HCT116 (cell line): ENCODE data around the gene BRSK2. TPM values are rescaled to one million over a fixed set of nuclear protein-coding genes. Genes with fewer than 3 reads are reported as not detected.

Source experiments
- ATAC-seq: fragments of 200-7000 bp; cut with Tn5 transposase; 2 replicates; pipeline ENCODE4 v1.9.1; 2020; ENCODE audit warnings: mild to moderate bottlenecking, moderate library complexity
- BruUV-seq: library from RNA; stranded (reverse); fragments of 400-500 nt; replicated peaks from 2 replicates; lab custom pipeline; 2021; lab: Mats Ljungman, UMichigan
- CTCF ChIA-PET: fragments of 300-600 bp; sonication (Branson Sonifier 250); formaldehyde crosslinking; loops from one replicate; lab custom pipeline; 2021; ENCODE audit warnings: antibody characterized with exemption; lab: Charles Lee
- POLR2A ChIA-PET: fragments of 300-600, 350-600 bp; sonication (Branson Sonifier 250); formaldehyde crosslinking; loops from one replicate; lab custom pipeline; 2021; ENCODE audit warnings: antibody characterized with exemption; lab: Charles Lee
- RAD21 ChIA-PET, 2 experiments: fragments of 300-600 bp; sonication (Branson Sonifier 250); formaldehyde crosslinking; loops; one replicate each; lab custom pipeline; 2023; ENCODE audit warnings: low total read pairs in 2 of 2; ENCODE audit not compliant: uncharacterized antibody in 2 of 2, unreplicated experiment in 2 of 2, low non-redundant PET in 1 of 2; lab: Charles Lee
- DNase-seq: peaks from one replicate; pipeline ENCODE4 v3.0.0-alpha.2; 2010; ENCODE audit warnings: low read depth, low spot score
- H2AFZ ChIP-seq: fragments of 200-600 bp; shearing (Covaris generic), sonication (generic); 2 replicates; pipeline ENCODE4 v1.6.1; 2017; ENCODE audit warnings: low read depth, mixed run types, mixed read lengths, antibody characterized with exemption, low read length; ENCODE audit not compliant: poor library complexity, severe bottlenecking
- H3K27ac ChIP-seq: 2 replicates; pipeline ENCODE4 v1.5.1; 2012; ENCODE audit warnings: low read depth, low read length
- H3K27me3 ChIP-seq: fragments of 200-600 bp; sonication (generic); 2 replicates; pipeline ENCODE4 v1.6.1; 2016; ENCODE audit warnings: mixed run types, low read length, mixed read lengths; ENCODE audit not compliant: insufficient read depth
- H3K36me3 ChIP-seq, 2 experiments: fragments of 200-500 bp in 1 of 2; fragments of 200-600 bp in 1 of 2; sonication (Bioruptor generic) in 1 of 2; sonication (generic) in 1 of 2; 2 replicates each; pipeline versions ENCODE4 v1.5.1 to v1.6.1; 2014 to 2016; ENCODE audit warnings: low read length in 2 of 2, inconsistent platforms in 1 of 2, mixed read lengths in 1 of 2, mixed run types in 1 of 2; ENCODE audit not compliant: insufficient read depth in 2 of 2, control insufficient read depth in 1 of 2
- H3K4me1 ChIP-seq, 2 experiments: fragments of 200-600 bp in 1 of 2; sonication (generic) in 1 of 2; 2 replicates each; pipeline versions ENCODE4 v1.5.1 to v1.6.1; 2012 to 2017; ENCODE audit warnings: low read length in 2 of 2, inconsistent platforms in 1 of 2, mild to moderate bottlenecking in 1 of 2, mixed read lengths in 1 of 2, mixed run types in 1 of 2, moderate library complexity in 1 of 2; ENCODE audit not compliant: insufficient read depth in 2 of 2, control insufficient read depth in 1 of 2
- H3K4me2 ChIP-seq: fragments of 200-600 bp; sonication (generic); 2 replicates; pipeline ENCODE4 v1.6.1; 2017; ENCODE audit warnings: mixed run types, low read length, mixed read lengths
- H3K4me3 ChIP-seq, 2 experiments: fragments of 200-600 bp in 1 of 2; sonication (generic) in 1 of 2; replicated peaks in 1 of 2; 2 replicates each; pipeline ENCODE4 v1.5.1; 2011 to 2016; ENCODE audit warnings: low read length in 2 of 2, control low read depth in 1 of 2, low read depth in 1 of 2, mild to moderate bottlenecking in 1 of 2, mixed read lengths in 1 of 2, mixed run types in 1 of 2
- H3K79me2 ChIP-seq: fragments of 200-600 bp; sonication (generic); 2 replicates; pipeline ENCODE4 v1.6.1; 2017; ENCODE audit warnings: mild to moderate bottlenecking, mixed run types, low read length, moderate library complexity, mixed read lengths; ENCODE audit not compliant: insufficient read depth
- H3K9ac ChIP-seq: fragments of 200-600 bp; sonication (generic); 2 replicates; pipeline ENCODE4 v1.6.1; 2016; ENCODE audit warnings: low read length, mixed read lengths
- H3K9me2 ChIP-seq: fragments of 200-600 bp; sonication (generic), shearing (Covaris generic); 2 replicates; pipeline ENCODE4 v1.6.1; 2017; ENCODE audit warnings: mixed run types, mild to moderate bottlenecking, moderate library complexity; ENCODE audit not compliant: insufficient read depth
- H3K9me3 ChIP-seq, 2 experiments: fragments of 200-500 bp in 1 of 2; fragments of 200-600 bp in 1 of 2; sonication (Bioruptor generic) in 1 of 2; sonication (generic) in 1 of 2; 2 replicates each; pipeline ENCODE4 v1.6.1; 2014 to 2017; ENCODE audit warnings: low read length in 2 of 2, mixed read lengths in 2 of 2, inconsistent platforms in 1 of 2, low read depth in 1 of 2, mild to moderate bottlenecking in 1 of 2, mixed run types in 1 of 2, moderate library complexity in 1 of 2; ENCODE audit not compliant: control insufficient read depth in 1 of 2, insufficient read depth in 1 of 2
- H4K20me1 ChIP-seq: fragments of 200-600 bp; sonication (generic), shearing (Covaris generic); 2 replicates; pipeline ENCODE4 v1.6.1; 2017; ENCODE audit warnings: mixed run types, mild to moderate bottlenecking, moderate library complexity; ENCODE audit not compliant: insufficient read depth
- RAD21 ChIP-seq: IDR thresholded peaks from 2 replicates; pipeline ENCODE4 v1.6.1; 2012; ENCODE audit warnings: low read depth, mild to moderate bottlenecking
- YY1 ChIP-seq: IDR thresholded peaks from 2 replicates; pipeline ENCODE4 v1.6.1; 2011; ENCODE audit warnings: low read length, low read depth, moderate library complexity, mild to moderate bottlenecking; ENCODE audit not compliant: insufficient replicate concordance; ENCODE audit errors: extremely low read depth
- intact Hi-C: fragments of 100-400 bp; cut with micrococcal nuclease; formaldehyde crosslinking; loops from 2 replicates; pipeline ENCODE4 v1.10.0; 2022
- total RNA-seq: library from RNA; stranded (reverse); gene quantifications from one replicate; pipeline ENCODE4 v1.2.1, GENCODE V29; 2021; ENCODE audit not compliant: unreplicated experiment
- TF ChIP-seq, protein P1 (sequence below): IDR thresholded peaks from 2 replicates; pipeline ENCODE4 v1.6.1; 2012; ENCODE audit warnings: low read depth
- TF ChIP-seq, protein P2 (sequence below): IDR thresholded peaks from 2 replicates; pipeline ENCODE4 v1.6.1; 2012
- TF ChIP-seq, protein P3 (sequence below): IDR thresholded peaks from 2 replicates; pipeline ENCODE4 v1.6.1; 2012

Gene BRSK2
- total RNA-seq, 1 experiment from 2014 or later, result 14.0 TPM

DNA sequence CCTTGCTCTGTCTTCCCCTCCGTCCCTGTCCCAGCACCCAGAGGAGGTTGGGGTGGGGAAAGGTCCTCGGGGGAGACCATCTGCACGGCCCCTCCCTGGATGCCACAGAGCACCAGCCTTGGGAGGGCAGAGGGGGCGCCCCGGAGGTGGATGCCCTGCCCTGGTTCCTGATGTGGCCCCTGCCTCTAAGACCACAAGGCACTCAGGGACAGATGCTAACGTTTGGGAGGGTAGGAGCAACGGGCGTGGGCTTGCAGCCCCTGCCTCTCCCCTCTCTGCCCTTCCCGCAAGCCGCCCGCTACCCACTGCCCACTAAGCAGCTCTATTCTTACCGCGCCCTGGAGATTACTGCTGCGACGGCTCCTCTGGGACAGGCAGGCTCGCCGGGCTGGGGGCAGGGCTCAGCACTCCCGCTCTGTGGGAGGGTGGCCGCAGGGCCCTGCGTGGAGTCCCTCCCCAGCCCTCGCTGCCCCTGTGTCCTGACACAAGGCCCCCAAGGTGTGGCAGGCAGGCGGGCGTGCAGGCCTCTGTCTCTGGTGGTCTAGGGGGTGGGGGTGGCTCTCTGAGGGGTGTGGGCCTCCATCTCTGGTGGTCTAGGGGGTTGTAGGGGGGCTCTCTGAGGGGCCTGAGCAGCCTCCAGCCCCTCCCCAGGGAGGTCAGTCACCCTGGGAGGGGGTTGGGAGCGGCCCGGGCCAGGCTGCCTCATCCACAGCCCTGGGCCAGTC lies 14.9 kb downstream of the BRSK2 start:
- no peaks in the 10 kb centered on the region for H3K27me3 ChIP-seq
- RAD21 ChIA-PET, result no interaction called here
- no peaks in the 10 kb centered on the region for H4K20me1 ChIP-seq

More for the DNA sequence above, 14.9 kb downstream of the BRSK2 start:
- H3K36me3 ChIP-seq, result no peaks in the 10 kb centered on the region
- no peak overlapping the region for H2AFZ ChIP-seq
- TF ChIP-seq, protein P1, sequence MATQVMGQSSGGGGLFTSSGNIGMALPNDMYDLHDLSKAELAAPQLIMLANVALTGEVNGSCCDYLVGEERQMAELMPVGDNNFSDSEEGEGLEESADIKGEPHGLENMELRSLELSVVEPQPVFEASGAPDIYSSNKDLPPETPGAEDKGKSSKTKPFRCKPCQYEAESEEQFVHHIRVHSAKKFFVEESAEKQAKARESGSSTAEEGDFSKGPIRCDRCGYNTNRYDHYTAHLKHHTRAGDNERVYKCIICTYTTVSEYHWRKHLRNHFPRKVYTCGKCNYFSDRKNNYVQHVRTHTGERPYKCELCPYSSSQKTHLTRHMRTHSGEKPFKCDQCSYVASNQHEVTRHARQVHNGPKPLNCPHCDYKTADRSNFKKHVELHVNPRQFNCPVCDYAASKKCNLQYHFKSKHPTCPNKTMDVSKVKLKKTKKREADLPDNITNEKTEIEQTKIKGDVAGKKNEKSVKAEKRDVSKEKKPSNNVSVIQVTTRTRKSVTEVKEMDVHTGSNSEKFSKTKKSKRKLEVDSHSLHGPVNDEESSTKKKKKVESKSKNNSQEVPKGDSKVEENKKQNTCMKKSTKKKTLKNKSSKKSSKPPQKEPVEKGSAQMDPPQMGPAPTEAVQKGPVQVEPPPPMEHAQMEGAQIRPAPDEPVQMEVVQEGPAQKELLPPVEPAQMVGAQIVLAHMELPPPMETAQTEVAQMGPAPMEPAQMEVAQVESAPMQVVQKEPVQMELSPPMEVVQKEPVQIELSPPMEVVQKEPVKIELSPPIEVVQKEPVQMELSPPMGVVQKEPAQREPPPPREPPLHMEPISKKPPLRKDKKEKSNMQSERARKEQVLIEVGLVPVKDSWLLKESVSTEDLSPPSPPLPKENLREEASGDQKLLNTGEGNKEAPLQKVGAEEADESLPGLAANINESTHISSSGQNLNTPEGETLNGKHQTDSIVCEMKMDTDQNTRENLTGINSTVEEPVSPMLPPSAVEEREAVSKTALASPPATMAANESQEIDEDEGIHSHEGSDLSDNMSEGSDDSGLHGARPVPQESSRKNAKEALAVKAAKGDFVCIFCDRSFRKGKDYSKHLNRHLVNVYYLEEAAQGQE, result no peak
- TF ChIP-seq, protein P2, sequence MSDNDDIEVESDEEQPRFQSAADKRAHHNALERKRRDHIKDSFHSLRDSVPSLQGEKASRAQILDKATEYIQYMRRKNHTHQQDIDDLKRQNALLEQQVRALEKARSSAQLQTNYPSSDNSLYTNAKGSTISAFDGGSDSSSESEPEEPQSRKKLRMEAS, result no peak
- TF ChIP-seq YY1 (no peak), RAD21 (no peak)
- TF ChIP-seq, protein P3, sequence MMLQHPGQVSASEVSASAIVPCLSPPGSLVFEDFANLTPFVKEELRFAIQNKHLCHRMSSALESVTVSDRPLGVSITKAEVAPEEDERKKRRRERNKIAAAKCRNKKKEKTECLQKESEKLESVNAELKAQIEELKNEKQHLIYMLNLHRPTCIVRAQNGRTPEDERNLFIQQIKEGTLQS, result no peak
- POLR2A ChIA-PET, result no interaction called here
- CTCF ChIA-PET, result no interaction called here
- intact Hi-C loops, result no loop called here
- no peak overlapping the region for H3K9ac ChIP-seq
- H3K4me2 ChIP-seq, result no peak overlapping the region
- ATAC-seq, result no peak
- H3K4me3 ChIP-seq, result no peak overlapping the region
- H3K9me2 ChIP-seq, result no peaks in the 10 kb centered on the region
- no TSS peak for BruUV-seq
- no peaks in the 10 kb centered on the region for H3K4me1 ChIP-seq
- no peak overlapping the region for H3K27ac ChIP-seq
- no peaks in the 10 kb centered on the region for H3K79me2 ChIP-seq
- H3K9me3 ChIP-seq, result no peaks in the 10 kb centered on the region
- DNase-seq, result no peak
